Effector CD8-positive, alpha-beta T cell (primary cell): ENCODE data around the gene SEC23A.
"Not testable (repeated sequence)": the region's sequence is repeated elsewhere in the genome, so short reads cannot be mapped to it uniquely, and the experiment has no call there.

Source experiments
- DNase-seq: peaks from one replicate; lab custom pipeline; 2025; lab: John Stamatoyannopoulos, UW

The SEC23A gene

GRCh38 chr14:39091716-39092115 lies 11.3 kb downstream of the SEC23A start:
- no peak for DNase-seq

GRCh38 chr14:39090548-39091111 lies 12.4 kb downstream of the SEC23A start:
- DNase-seq: no peak

GRCh38 chr14:39087493-39087892 lies 15.5 kb downstream of the SEC23A start:
- no peak for DNase-seq

GRCh38 chr14:39085933-39086332 lies 17.1 kb downstream of the SEC23A start:
- no peak for DNase-seq

GRCh38 chr14:39083127-39083526 lies 19.9 kb downstream of the SEC23A start:
- DNase-seq: no peak

- no peak for DNase-seq
These were observed 22.1 kb downstream of the SEC23A start for GRCh38 chr14:39080886-39081285.

- no peak for DNase-seq
These were observed 31.9 kb downstream of the SEC23A start for GRCh38 chr14:39071096-39071495.

GRCh38 chr14:39069923-39070322 lies 33.1 kb downstream of the SEC23A start:
- DNase-seq: no peak

GRCh38 chr14:39069169-39069805 lies 33.7 kb downstream of the SEC23A start:
- not testable (repeated sequence) for DNase-seq

GRCh38 chr14:39060818-39061437 lies 42.1 kb downstream of the SEC23A start:
- DNase-seq: no peak

GRCh38 chr14:39055786-39056474 lies 47.1 kb downstream of the SEC23A start:
- DNase-seq: no peak

- DNase-seq: not testable (repeated sequence)
These were observed 50.1 kb downstream of the SEC23A start for GRCh38 chr14:39052869-39053454.

- no peak for DNase-seq
These were observed 52.6 kb downstream of the SEC23A start for GRCh38 chr14:39050389-39050788.

- DNase-seq: not testable (repeated sequence)
These were observed 57.1 kb downstream of the SEC23A start for GRCh38 chr14:39045889-39046288.

GRCh38 chr14:39043352-39043943 lies 59.6 kb downstream of the SEC23A start:
- DNase-seq: no peak

GRCh38 chr14:39040529-39040928 lies 62.5 kb downstream of the SEC23A start:
- no peak for DNase-seq

GRCh38 chr14:39038542-39038941 lies 64.5 kb downstream of the SEC23A start:
- no peak for DNase-seq

GRCh38 chr14:39036760-39037159 lies 66.3 kb downstream of the SEC23A start:
- no peak for DNase-seq

GRCh38 chr14:39035336-39035735 lies 67.7 kb downstream of the SEC23A start:
- DNase-seq: no peak

- no peak for DNase-seq
These were observed 68.3 kb downstream of the SEC23A start for GRCh38 chr14:39034481-39035296.

GRCh38 chr14:39033371-39033770 lies 69.7 kb downstream of the SEC23A start:
- no peak for DNase-seq
